ENCODE data around the gene NAT9.

Gene NAT9

DNA sequence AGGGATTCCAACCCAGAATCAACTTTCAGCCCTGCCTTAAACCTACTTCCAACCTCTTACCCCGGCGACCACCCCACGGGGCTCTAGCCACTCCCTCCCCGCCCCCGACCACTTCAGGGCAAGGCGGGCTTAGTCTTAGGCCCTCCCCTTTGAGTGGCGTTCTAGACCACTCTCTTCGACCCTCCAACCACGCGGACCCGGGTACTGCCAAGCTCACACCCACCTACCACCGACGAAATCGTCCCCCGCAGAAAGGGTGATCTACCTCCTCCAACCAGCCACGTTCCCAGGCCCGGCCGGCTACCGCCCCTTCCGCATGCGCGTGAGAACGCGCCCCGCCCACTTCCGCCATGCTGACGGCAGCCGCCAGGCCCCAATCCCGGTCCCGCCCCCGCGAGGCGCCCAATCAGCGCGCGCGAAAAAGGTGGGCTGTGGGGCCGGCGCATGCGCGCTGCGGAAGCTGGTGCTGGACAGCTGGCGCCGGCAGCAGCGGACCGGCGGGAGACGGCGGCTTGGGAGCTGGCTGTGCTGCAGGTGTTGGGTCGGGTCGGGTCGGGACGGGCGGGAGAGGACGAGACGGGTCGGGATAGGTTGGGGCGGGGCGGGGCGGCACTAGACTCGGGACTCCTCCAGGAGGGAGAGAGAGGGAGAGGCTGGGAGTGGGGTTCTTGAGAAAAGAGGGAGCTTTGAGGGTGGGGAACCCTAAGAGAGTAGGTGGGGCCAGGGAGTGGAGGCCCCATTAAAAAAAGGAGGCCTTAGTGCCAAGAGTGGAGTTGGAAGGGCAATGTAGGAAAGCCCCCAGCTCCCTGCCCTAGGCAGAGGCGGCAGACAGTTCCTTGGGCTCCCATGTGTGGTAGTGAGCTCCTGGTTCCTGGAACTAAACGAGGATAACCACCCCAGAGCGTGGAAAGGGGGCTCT, at the start of gene NAT9:
Gene NAT9, minus strand, starts transcription at position 302 of the 919 bp plus-strand sequence. CDS start 647 bp downstream, outside the sequence.
- peak; percentile 97 for DNase-seq (ENCODE audit: low read depth)
- H3K4me3 ChIP-seq (ENCODE audit: low read depth, low read length): peak within 1 kb of the TSS; percentile 98
- TF ChIP-seq, protein P1, sequence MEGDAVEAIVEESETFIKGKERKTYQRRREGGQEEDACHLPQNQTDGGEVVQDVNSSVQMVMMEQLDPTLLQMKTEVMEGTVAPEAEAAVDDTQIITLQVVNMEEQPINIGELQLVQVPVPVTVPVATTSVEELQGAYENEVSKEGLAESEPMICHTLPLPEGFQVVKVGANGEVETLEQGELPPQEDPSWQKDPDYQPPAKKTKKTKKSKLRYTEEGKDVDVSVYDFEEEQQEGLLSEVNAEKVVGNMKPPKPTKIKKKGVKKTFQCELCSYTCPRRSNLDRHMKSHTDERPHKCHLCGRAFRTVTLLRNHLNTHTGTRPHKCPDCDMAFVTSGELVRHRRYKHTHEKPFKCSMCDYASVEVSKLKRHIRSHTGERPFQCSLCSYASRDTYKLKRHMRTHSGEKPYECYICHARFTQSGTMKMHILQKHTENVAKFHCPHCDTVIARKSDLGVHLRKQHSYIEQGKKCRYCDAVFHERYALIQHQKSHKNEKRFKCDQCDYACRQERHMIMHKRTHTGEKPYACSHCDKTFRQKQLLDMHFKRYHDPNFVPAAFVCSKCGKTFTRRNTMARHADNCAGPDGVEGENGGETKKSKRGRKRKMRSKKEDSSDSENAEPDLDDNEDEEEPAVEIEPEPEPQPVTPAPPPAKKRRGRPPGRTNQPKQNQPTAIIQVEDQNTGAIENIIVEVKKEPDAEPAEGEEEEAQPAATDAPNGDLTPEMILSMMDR (IDR thresholded peaks at IDR 0.05; ENCODE audit: low read depth, low read length): no peak
- peak; percentile 60 for TF ChIP-seq POLR2A (IDR thresholded peaks at IDR 0.05; ENCODE audit: extremely low read depth, insufficient read length)
- peak; percentile 90 for TF ChIP-seq MYC (IDR thresholded peaks at IDR 0.05; ENCODE audit: low read depth, low read length)
- TF ChIP-seq, protein P2, sequence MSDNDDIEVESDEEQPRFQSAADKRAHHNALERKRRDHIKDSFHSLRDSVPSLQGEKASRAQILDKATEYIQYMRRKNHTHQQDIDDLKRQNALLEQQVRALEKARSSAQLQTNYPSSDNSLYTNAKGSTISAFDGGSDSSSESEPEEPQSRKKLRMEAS (IDR thresholded peaks at IDR 0.05; ENCODE audit: low read depth, low read length): peak; percentile 89

DNA sequence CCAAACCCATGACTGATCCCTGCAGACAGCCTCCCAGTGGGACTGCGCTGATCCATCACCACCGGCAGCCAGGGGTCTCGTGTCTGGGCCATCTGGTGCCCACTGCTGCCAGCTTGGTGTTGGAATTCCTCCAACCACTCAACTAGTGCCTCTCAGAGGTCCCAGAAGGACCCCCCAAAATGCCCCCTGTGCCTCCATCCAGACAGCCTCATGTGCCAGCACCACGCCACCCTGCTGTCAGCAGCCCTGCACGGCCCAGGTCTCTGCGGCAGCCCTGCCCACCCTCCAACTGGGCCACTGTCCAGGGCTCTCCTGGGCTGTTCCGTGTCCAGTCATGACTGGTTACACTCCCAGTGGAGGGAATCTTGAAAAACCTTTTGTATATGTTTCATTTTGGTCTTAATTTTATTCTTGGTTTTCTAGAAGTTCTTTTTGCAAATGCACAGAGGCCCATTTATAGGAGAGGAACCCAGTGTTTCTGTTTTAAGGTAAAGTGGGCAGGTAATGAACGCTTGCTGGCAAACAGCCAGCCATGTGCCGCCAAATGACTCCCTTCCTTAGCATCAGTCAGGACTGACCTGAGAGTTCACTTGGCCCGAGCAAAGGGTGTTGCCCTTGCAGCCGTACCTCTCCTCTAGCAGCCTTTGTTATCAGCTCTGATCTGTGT, 48.9 kb upstream of the NAT9 start:
- H3K4me3 ChIP-seq (ENCODE audit: low read depth, low read length): no peak overlapping the region
- no peak for DNase-seq (ENCODE audit: low read depth)
- TF ChIP-seq, protein P2 (IDR thresholded peaks at IDR 0.05; ENCODE audit: low read depth, low read length): no peak
- TF ChIP-seq POLR2A (IDR thresholded peaks at IDR 0.05; ENCODE audit: extremely low read depth, insufficient read length) (no peak), MYC (IDR thresholded peaks at IDR 0.05; ENCODE audit: low read depth, low read length) (no peak)
- TF ChIP-seq, protein P1 (IDR thresholded peaks at IDR 0.05; ENCODE audit: low read depth, low read length): no peak

DNA sequence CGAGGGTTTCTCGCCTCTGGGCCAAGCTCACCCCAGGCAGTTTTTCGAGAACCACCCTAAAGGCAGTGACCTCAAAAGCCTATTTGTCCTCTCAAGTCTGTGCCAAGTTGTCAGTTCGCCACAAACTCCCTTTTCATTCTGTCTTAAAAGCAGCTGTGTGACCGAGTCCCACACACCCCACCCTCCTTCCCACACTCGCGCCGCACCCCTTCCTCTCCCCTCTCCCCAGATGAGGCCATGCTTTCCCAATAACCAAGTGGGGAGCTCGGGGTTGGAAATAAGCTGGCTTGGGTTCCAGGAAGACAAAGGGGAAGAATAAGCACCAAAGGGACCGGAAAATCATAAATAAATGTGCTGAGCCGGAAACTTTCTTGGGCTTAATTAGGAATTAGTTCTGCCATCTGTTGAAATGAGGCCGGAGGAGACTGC, 46.8 kb upstream of the NAT9 start:
- TF ChIP-seq POLR2A (IDR thresholded peaks at IDR 0.05; ENCODE audit: extremely low read depth, insufficient read length) (no peak), MYC (IDR thresholded peaks at IDR 0.05; ENCODE audit: low read depth, low read length) (no peak)
- TF ChIP-seq, protein P2 (IDR thresholded peaks at IDR 0.05; ENCODE audit: low read depth, low read length): no peak
- TF ChIP-seq, protein P1 (IDR thresholded peaks at IDR 0.05; ENCODE audit: low read depth, low read length): no peak
- no peak for DNase-seq (ENCODE audit: low read depth)
- H3K4me3 ChIP-seq (ENCODE audit: low read depth, low read length): no peak overlapping the region

DNA sequence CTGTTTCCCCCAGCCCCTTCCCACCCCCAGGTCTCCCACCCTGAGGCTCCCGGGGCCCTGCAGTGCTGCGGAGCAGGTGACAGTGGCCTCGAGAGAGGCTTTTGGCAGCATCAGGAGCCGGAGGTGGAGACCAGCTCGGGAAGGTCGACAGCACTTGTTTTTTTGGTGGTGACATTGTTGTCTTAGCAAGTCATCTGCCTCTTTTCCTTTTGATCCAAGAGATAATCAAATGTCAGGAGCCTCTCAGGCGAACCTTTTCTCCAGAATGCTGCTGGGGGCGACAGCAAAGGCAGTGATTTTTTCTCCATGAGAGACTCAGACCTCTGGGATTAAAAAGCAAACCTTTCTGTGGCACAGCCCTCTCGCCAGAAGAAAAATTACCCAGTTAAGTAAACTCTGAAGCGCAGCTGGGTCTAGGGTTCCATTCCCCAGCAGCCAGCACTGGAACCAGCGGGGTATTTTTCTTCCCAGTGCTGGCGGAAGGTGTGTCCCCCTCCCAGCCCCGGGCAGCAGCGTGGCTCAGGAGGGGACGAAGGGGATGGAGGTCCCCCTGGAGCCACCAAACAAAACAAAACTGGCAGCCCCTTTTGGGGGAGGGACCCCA, 46.3 kb upstream of the NAT9 start:
- H3K4me3 ChIP-seq (ENCODE audit: low read depth, low read length): no peak overlapping the region
- TF ChIP-seq, protein P1 (IDR thresholded peaks at IDR 0.05; ENCODE audit: low read depth, low read length): no peak
- TF ChIP-seq, protein P2 (IDR thresholded peaks at IDR 0.05; ENCODE audit: low read depth, low read length): no peak
- TF ChIP-seq POLR2A (IDR thresholded peaks at IDR 0.05; ENCODE audit: extremely low read depth, insufficient read length): no peak
- no peak for TF ChIP-seq MYC (IDR thresholded peaks at IDR 0.05; ENCODE audit: low read depth, low read length)
- DNase-seq (ENCODE audit: low read depth): no peak

DNA sequence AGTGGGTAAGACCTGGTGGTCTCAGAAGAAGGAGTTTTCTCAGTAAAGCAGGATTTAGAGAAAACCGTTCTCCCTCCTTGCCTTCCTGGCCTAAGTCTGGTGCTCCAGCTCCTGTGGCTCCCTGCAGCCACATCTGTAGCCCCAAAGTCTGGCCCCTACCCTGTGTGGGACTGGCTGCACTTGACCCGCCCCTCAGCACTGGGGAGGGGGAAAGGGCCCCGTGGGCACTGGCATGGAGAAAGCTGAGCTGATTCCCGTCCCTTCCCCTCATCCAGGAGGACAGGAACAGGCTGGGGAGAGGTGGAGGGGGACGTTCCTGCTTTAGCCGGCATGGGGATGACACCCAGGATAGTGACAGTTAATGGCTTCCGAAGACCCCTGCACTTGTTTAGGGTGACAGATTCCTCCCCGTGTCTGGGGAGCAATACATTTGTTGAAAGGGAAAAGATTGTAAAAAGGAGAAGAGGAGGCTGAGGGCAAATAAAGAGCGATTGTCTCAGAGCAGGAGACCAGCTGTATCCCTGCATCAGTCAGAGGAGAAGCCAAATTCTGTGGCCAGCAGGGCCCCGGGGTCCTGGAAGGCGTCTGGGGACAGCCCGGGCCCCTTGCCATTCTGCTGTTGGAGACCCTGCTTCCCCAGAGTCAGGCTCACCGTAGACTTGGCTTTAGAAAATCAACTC, 45.6 kb upstream of the NAT9 start:
- no peak for DNase-seq (ENCODE audit: low read depth)
- H3K4me3 ChIP-seq (ENCODE audit: low read depth, low read length): no peak overlapping the region
- TF ChIP-seq MYC (IDR thresholded peaks at IDR 0.05; ENCODE audit: low read depth, low read length) (no peak), POLR2A (IDR thresholded peaks at IDR 0.05; ENCODE audit: extremely low read depth, insufficient read length) (no peak)
- TF ChIP-seq, protein P2 (IDR thresholded peaks at IDR 0.05; ENCODE audit: low read depth, low read length): no peak
- TF ChIP-seq, protein P1 (IDR thresholded peaks at IDR 0.05; ENCODE audit: low read depth, low read length): no peak

Measured in NB4 (cell line).